ENCODE results near the gene AADACL3.
"Not testable (repeated sequence)": the region's sequence is repeated elsewhere in the genome, so short reads cannot be mapped to it uniquely, and the experiment has no call there.

The AADACL3 gene, protein sequence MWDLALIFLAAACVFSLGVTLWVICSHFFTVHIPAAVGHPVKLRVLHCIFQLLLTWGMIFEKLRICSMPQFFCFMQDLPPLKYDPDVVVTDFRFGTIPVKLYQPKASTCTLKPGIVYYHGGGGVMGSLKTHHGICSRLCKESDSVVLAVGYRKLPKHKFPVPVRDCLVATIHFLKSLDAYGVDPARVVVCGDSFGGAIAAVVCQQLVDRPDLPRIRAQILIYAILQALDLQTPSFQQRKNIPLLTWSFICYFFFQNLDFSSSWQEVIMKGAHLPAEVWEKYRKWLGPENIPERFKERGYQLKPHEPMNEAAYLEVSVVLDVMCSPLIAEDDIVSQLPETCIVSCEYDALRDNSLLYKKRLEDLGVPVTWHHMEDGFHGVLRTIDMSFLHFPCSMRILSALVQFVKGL

DNA sequence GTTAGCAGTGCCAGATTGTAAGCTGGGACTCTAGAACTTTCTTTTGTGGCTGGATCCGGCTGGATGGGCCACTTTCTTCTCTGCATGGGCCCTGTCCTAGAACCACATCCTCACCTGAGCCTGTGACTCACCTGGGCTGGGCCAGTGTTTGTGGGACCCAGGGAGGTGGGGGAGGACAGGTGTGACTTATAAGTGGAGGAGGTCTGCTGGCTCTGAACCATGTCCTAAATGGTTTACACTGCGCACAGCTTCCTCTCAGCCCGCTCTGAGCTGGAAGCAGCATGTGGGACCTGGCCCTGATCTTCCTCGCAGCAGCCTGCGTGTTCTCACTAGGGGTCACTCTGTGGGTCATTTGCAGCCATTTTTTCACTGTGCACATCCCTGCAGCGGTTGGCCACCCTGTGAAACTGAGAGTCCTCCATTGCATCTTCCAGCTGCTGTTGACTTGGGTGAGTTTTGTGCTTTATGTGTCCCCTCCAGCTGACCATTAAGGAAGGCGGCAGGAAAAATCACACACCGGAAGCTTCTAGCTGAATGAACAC, at the start of gene AADACL3:
TSS of gene AADACL3 (plus strand) at position 215 of the 542 bp plus-strand sequence. CDS start at position 282, 67 bp downstream.
- no peak for DNase-seq

GRCh38 chr1:12666141-12666735, 49.7 kb upstream of the AADACL3 start:
- no peak for DNase-seq

DNA sequence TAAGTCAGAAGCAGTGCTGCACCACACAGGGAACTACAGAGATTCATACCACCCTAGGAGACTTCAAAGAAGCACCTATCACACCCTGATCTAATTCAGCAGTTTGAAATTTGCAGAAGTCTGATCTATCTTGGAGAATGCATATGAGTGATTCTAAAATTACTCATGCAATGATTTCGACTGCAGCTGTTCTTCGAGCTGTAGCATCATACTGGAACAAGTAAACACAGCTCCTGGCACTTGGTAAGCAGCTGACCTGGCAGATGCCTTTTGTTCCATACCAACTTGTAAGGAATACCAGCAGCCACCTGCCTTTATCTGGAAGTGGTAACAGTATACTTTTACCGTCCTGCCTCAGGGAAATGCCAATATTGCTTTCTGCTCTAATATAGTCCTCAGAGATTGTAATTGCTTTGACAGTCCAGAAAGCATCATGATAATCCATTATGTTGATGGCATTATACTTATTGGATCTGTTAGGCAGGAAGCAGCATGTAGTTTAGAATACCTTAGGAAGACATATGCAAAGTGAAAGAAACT, 46.3 kb upstream of the AADACL3 start:
- no peak for DNase-seq

DNA sequence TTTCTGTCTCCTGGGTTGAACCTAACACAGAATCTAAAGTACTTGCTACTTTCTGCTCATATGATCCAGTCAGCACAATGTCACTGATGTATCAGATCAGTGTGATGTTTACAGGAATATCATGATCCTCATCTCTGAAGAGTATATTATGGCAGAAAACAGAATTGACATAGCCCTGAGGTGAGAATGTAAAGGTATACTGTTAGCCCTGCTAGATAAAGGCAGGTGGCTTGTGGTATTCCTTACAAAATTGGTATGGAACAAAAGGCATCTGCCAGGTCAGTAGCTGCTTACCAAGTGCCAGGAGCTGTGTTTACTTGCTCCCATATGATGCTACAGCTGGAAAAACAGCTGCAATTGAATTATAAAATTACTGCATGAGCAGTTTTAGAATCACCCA, 41.6 kb upstream of the AADACL3 start:
- DNase-seq, result no peak

DNA sequence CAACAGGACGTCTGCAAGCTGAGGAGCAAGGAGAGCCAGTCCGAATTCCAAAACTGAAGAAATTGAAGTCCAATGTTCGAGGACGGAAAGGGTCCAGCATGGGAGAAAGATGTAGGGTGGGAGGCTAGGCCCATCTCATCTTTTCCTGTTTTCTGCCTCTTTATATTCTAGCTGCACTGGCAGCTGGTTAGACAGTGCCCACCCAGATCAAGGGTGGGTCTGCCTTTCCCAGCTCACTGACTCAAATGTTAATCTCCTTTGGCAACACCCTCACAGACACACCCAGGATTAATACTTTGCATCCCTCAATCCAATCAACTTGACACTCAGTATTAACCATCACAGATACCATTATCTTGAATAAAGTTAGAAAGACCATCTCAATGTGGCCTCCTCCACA, 39.8 kb upstream of the AADACL3 start:
- DNase-seq, result not testable (repeated sequence)

DNA sequence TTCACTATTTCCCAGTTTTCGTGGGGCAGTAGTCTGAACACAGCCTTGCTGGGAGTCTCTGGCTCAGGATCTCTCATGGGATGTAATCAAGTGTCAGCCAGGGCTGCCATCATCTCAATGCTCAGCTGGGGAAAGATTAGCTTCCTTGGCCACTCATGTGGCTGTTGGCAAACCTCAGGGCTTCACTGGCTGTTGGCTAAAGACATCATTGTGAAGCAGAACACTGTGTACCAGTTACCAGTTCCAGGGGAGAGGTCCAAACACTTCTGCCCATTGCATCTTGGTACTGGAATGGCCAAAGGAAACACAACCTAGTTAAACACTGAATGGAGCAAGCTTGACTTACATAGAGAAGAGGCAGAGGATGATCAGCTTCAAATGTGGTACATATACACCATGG, 38.3 kb upstream of the AADACL3 start:
- DNase-seq, result no peak

GRCh38 chr1:12678350-12678749, 37.6 kb upstream of the AADACL3 start:
- DNase-seq, result no peak

DNA sequence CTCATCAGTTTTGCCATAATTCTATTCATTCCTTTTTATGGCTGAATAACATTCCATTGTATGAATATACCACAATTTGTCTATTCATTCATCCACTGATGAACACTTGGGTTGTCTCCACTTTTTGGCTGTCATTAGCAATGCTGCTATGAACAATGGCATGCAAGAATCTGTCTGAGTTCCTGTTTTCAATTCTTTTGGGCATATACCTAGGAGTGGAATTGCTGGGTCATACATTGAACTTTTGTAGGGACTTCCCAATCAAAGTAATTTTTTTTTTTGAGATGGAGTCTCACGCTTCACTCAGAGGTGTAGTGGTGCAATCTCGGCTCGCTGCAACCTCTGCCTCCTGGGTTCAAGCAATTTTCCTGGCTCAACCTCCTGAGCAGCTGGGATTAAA, 37.1 kb upstream of the AADACL3 start:
- DNase-seq, result no peak

GRCh38 chr1:12690156-12690555, 25.8 kb upstream of the AADACL3 start:
- DNase-seq, result no peak

DNA sequence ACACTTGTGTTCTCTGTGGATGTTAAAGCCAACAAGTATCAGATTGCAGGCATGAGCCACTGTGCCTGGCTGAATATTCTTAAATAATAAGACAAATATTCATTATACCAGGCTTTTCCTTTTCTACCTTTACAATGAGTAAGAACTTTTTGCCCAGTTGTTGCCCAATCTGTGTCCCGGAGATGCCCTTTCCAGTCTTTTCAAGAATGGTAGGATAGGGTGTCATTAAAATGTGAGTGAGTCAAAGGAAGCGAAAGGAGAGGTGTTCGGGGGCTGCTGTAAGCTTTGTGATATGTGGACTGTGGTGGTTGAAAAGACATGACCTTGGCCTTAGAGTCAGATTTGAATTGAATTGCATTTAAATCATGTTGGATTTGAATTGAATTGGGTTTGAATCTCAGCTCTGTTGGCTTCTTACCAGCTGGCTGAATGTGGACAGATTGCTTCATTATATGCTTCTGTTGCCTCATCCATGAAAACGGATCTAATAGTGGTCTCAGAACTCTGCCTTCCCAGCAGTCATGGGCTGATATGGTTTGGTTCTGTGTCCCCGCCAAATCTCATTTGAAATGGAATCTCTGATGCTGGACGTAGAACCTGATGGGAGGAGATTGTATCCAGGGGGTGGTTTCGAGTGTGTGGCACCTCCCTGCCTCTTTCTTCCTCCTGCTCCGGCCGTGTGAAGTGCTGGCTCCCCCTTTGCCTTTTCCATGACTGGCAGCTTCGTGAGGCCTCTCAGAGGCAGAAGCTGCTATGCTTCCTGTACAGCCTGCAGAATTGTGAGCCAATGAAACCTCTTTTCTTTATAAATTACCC, 22.7 kb upstream of the AADACL3 start:
- DNase-seq, result no peak

- no peak for DNase-seq
These were observed 19.3 kb upstream of the AADACL3 start for GRCh38 chr1:12696658-12697057.

GRCh38 chr1:12697397-12697796, 18.5 kb upstream of the AADACL3 start:
- no peak for DNase-seq

- no peak for DNase-seq
These were observed 12.0 kb upstream of the AADACL3 start for GRCh38 chr1:12703821-12704451.

GRCh38 chr1:12706061-12706460, 9.8 kb upstream of the AADACL3 start:
- DNase-seq, result no peak

DNA sequence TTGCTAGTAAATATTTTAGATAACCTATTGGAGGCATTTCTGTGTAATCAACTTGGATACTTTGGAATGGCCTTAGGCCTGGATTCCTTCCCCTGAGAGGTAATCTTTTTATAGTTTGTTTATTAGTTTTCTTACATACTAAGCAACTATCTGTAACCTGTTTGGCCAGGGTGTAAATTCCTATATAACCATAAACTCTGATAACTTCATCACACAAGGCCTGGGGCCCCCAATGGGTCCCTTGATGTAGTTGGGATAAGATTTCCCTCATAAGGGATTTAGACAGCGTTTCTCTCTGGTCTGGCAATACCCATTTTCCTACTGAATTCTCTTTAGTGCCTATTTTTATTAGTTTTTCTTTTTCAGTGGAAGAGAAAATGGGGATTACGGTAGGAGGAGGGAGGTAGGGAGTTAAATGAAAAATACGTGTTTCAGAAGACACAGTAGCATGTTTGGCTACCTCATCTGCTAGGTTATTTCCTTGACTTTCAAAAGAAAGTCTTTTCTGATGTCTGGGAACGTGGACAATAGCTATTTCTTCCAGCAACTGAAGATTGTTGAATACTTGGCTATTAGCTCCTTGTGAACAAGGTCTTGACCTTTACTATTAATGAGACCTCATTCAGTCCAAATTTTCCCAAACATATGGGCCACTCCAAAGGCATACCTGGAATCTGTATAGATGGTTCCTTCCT, 7.4 kb upstream of the AADACL3 start:
- no peak for DNase-seq

DNA sequence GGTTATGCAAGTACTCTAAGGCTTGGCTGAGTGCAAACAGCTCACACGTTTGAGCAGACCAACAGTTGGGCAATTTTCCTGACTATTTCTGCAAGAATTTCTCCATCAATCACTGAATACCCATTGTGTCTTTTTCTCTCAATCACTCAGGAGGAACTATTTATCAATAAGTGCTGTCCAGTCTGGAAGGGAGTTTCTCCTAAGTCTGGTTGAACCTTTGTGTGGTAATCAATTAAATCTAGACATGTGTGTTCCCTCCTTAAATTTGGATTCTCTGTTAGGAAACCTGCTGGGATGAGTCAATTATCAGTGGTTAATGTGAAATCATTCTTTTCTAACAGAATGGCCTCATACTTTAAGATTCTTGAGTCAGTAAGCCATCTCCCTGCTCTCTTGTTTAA, 6.8 kb upstream of the AADACL3 start:
- DNase-seq, result no peak

GRCh38 chr1:12709696-12710095, 6.2 kb upstream of the AADACL3 start:
- DNase-seq, result no peak

GRCh38 chr1:12711536-12711935, 4.4 kb upstream of the AADACL3 start:
- DNase-seq, result no peak

- DNase-seq, result no peak
These were observed 3.8 kb upstream of the AADACL3 start for GRCh38 chr1:12712076-12712475.

- no peak for DNase-seq
These were observed 3.0 kb upstream of the AADACL3 start for GRCh38 chr1:12712929-12713328.

DNA sequence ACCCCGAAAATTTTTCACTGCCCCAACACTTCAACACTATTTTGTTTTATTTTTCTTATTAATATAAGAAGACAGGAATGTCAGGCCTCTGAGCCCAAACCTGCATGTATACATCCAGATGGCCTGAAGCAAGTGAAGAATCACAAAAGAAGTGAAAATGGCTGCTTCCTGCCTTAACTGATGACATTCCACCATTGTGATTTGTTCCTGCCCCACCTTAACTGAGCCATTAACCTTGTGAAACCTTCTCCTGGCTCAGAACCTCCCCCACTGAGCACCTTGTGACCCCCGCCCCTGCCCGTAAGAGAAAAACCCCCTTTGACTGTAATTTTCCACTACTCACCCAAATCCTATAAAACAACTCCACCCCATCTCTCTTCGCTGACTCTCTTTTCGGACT, 2.3 kb upstream of the AADACL3 start:
- not testable (repeated sequence) for DNase-seq

Data from CD4-positive, alpha-beta T cell treated with Interleukin-21 for 1 hour (primary cell).